GM21529 (cell line): ENCODE results near the gene KAT7.

Source experiments
- ATAC-seq: cut with Tn5 transposase; IDR thresholded peaks from one replicate; pipeline ENCODE4 v1.9.1; 2021; ENCODE audit not compliant: unreplicated experiment

Gene KAT7

GRCh38 chr17:49760296-49760695, 28.2 kb upstream of the KAT7 start:
- ATAC-seq: no peak

GRCh38 chr17:49760932-49761558, 27.4 kb upstream of the KAT7 start:
- no peak for ATAC-seq

- no peak for ATAC-seq
Observed at GRCh38 chr17:49762151-49762941, 26.1 kb upstream of the KAT7 start.

- ATAC-seq: peak; percentile 96
Observed at GRCh38 chr17:49763735-49764558, 24.5 kb upstream of the KAT7 start, which contains the start of gene FAM117A. FAM117A (minus strand) TSS chr17:49764131; CDS start chr17:49764087, 44 bp downstream.

GRCh38 chr17:49764559-49765180, 23.8 kb upstream of the KAT7 start:
- ATAC-seq: no peak

GRCh38 chr17:49766918-49767530, 21.5 kb upstream of the KAT7 start:
- no peak for ATAC-seq

- ATAC-seq: no peak
Observed at GRCh38 chr17:49775546-49776260, 12.8 kb upstream of the KAT7 start.

- ATAC-seq: no peak
Observed at GRCh38 chr17:49776551-49777300, 11.8 kb upstream of the KAT7 start.

GRCh38 chr17:49777563-49777962, 10.9 kb upstream of the KAT7 start:
- ATAC-seq: no peak

GRCh38 chr17:49779156-49779738, 9.2 kb upstream of the KAT7 start:
- ATAC-seq: no peak

GRCh38 chr17:49779739-49780231, 8.7 kb upstream of the KAT7 start:
- ATAC-seq: no peak

- ATAC-seq: no peak
Observed at GRCh38 chr17:49783071-49783715, 5.3 kb upstream of the KAT7 start.

GRCh38 chr17:49783791-49784190, 4.7 kb upstream of the KAT7 start:
- ATAC-seq: no peak

GRCh38 chr17:49784636-49785035, 3.8 kb upstream of the KAT7 start:
- no peak for ATAC-seq

- ATAC-seq: no peak
Observed at GRCh38 chr17:49787884-49788477, 500 bp upstream of the KAT7 start.

GRCh38 chr17:49789243-49789578, 730 bp downstream of the KAT7 start:
- ATAC-seq: no peak

GRCh38 chr17:49793309-49793708, 4.8 kb downstream of the KAT7 start:
- no peak for ATAC-seq

GRCh38 chr17:49795372-49795771, 6.9 kb downstream of the KAT7 start:
- ATAC-seq: no peak
